NCI-H128 (cell line): Measurements from ENCODE around the gene CELSR2.

Source experiments
- DNase-seq: peaks from one replicate; lab custom pipeline; 2025; ENCODE audit not compliant: unreplicated experiment; lab: John Stamatoyannopoulos, UW

The CELSR2 gene

DNA sequence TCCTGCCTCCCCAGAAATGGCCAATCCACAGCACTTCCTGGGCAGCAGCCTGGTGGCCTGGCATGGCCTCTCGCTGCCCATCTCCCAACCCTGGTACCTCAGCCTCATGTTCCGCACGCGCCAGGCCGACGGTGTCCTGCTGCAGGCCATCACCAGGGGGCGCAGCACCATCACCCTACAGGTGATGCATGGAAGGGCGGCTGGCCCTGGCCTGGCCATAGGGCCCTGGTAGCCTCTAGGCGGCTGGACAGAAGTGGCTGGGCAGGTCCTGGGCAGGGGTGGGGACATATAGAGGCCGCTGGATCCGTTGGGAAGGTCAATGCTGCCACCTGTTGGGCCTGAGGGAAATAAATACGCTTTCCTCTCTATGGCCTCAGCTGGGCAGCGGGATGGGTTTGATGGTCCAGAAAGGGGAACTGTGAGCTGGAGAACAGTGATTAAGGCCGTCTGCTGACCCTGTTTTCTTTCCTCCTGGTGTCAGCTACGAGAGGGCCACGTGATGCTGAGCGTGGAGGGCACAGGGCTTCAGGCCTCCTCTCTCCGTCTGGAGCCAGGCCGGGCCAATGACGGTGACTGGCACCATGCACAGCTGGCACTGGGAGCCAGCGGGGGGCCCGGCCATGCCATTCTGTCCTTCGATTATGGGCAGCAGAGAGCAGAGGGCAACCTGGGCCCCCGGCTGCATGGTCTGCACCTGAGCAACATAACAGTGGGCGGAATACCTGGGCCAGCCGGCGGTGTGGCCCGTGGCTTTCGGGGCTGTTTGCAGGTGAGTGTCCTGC, 14.4 kb downstream of the CELSR2 start:
- no peak for DNase-seq

DNA sequence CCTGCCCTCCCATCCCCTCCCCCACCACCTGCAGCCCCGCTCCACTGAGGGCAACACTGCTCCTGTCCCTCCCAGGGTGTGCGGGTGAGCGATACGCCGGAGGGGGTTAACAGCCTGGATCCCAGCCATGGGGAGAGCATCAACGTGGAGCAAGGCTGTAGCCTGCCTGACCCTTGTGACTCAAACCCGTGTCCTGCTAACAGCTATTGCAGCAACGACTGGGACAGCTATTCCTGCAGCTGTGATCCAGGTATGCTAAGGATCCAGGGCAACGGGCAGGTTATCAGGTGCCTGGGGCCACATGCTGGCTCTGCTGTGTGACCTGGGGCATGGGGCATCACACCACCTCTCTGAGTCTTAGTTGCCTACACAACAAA, 15.0 kb downstream of the CELSR2 start:
- DNase-seq: no peak

- no peak for DNase-seq
These were observed 15.7 kb downstream of the CELSR2 start for GRCh38 chr1:109265016-109265415.

DNA sequence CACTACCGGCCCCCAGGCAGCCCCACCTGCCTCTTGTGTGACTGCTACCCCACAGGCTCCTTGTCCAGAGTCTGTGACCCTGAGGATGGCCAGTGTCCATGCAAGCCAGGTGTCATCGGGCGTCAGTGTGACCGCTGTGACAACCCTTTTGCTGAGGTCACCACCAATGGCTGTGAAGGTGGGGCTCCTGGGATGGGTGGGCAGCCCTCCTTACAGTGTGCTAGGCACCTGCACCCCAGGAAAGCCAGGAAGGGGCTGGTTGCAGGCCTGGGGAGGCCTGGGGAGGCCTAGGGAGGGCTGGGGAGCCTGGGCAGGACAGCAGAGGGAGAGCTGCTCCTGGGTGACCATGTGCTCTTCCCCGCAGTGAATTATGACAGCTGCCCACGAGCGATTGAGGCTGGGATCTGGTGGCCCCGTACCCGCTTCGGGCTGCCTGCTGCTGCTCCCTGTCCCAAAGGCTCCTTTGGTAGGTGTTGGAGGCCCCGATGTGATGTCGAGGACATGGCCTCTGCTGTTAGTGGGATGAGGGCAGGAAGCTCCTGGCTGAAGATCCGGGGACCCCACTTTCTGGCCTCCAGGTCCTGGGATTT, 16.5 kb downstream of the CELSR2 start:
- no peak for DNase-seq

GRCh38 chr1:109266965-109267364, 17.6 kb downstream of the CELSR2 start:
- DNase-seq: no peak

- DNase-seq: no peak
These were observed 18.5 kb downstream of the CELSR2 start for GRCh38 chr1:109267743-109268300.

- no peak for DNase-seq
These were observed 19.3 kb downstream of the CELSR2 start for GRCh38 chr1:109268431-109269211.

- no peak for DNase-seq
These were observed 20.1 kb downstream of the CELSR2 start for GRCh38 chr1:109269212-109269980.

DNA sequence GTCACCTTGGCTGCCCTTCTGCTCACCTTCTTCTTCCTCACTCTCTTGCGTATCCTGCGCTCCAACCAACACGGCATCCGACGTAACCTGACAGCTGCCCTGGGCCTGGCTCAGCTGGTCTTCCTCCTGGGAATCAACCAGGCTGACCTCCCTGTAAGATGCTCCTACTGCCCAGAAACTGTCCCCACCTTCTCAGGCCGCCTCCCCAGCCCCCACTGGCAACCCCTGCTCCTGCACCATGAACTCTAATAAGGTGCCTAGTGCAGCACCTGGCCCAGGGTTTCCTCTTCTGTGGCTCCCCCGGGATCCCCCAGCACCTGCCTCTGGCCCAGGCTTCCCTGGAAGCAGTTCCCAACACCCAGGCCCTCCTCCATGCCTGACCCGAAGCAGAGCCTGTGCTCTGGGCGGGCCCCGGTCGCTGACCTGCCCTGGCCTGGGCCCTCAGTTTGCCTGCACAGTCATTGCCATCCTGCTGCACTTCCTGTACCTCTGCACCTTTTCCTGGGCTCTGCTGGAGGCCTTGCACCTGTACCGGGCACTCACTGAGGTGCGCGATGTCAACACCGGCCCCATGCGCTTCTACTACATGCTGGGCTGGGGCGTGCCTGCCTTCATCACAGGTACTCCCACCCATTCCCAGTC, 20.8 kb downstream of the CELSR2 start:
- DNase-seq: no peak

DNA sequence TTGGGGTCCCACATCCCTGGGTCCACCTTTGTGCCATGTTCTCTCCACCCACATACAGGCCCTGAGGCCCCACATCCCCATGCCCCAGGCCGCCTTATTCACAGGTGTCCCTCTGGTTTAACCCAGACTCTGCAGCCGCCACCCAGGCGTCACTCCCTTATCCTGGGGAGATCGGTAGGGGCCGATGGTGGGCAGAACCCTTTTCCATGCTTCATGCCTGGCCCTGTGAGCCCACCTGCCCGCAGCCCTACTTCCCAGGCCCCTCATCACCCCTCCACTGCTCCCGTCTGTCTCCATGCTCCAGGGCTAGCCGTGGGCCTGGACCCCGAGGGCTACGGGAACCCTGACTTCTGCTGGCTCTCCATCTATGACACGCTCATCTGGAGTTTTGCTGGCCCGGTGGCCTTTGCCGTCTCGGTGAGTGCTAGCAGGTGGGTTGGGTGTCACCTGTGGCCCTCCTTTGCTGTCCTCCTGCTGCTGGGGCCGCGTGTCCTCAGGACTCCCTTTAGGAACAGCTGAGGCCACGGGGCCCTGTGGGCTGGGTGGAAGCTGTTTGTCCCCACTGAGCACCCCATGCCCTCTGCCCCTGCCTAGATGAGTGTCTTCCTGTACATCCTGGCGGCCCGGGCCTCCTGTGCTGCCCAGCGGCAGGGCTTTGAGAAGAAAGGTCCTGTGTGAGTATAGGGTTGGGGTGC, 21.4 kb downstream of the CELSR2 start:
- no peak for DNase-seq

GRCh38 chr1:109271458-109271857, 22.1 kb downstream of the CELSR2 start:
- DNase-seq: no peak

- no peak for DNase-seq
These were observed 22.9 kb downstream of the CELSR2 start for GRCh38 chr1:109272021-109272799.

- DNase-seq: no peak
These were observed 23.6 kb downstream of the CELSR2 start for GRCh38 chr1:109272831-109273547.

- no peak for DNase-seq
These were observed 24.4 kb downstream of the CELSR2 start for GRCh38 chr1:109273570-109274288.

DNA sequence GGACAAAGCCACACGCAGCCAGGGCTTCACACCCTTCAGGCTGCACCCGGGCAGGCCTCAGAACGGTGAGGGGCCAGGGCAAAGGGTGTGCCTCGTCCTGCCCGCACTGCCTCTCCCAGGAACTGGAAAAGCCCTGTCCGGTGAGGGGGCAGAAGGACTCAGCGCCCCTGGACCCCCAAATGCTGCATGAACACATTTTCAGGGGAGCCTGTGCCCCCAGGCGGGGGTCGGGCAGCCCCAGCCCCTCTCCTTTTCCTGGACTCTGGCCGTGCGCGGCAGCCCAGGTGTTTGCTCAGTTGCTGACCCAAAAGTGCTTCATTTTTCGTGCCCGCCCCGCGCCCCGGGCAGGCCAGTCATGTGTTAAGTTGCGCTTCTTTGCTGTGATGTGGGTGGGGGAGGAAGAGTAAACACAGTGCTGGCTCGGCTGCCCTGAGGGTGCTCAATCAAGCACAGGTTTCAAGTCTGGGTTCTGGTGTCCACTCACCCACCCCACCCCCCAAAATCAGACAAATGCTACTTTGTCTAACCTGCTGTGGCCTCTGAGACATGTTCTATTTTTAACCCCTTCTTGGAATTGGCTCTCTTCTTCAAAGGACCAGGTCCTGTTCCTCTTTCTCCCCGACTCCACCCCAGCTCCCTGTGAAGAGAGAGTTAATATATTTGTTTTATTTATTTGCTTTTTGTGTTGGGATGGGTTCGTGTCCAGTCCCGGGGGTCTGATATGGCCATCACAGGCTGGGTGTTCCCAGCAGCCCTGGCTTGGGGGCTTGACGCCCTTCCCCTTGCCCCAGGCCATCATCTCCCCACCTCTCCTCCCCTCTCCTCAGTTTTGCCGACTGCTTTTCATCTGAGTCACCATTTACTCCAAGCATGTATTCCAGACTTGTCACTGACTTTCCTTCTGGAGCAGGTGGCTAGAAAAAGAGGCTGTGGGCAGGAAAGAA, 25.5 kb downstream of the CELSR2 start:
- DNase-seq: no peak

- DNase-seq: no peak
These were observed 26.5 kb downstream of the CELSR2 start for GRCh38 chr1:109275706-109276345.
